Activated effector memory CD4-positive, alpha-beta T cell treated with anti-CD3 and anti-CD28 coated beads, Interleukin-2, amount 50 U/mL, for 16 hours (primary cell): ENCODE data around the gene ZNG1F.
"Not testable (repeated sequence)": the region's sequence is repeated elsewhere in the genome, so short reads cannot be mapped to it uniquely, and the experiment has no call there.

Experiments used
- DNase-seq: peaks from one replicate; pipeline ENCODE4 v3.0.0-alpha.2; 2020

Gene ZNG1F

GRCh38 chr9:41189217-41189616, at the start of gene ZNG1F:
Gene ZNG1F, minus strand, starts transcription at chr9:41189317. Its CDS starts 59 bp downstream, at chr9:41189258.
- not testable (repeated sequence) for DNase-seq

DNA sequence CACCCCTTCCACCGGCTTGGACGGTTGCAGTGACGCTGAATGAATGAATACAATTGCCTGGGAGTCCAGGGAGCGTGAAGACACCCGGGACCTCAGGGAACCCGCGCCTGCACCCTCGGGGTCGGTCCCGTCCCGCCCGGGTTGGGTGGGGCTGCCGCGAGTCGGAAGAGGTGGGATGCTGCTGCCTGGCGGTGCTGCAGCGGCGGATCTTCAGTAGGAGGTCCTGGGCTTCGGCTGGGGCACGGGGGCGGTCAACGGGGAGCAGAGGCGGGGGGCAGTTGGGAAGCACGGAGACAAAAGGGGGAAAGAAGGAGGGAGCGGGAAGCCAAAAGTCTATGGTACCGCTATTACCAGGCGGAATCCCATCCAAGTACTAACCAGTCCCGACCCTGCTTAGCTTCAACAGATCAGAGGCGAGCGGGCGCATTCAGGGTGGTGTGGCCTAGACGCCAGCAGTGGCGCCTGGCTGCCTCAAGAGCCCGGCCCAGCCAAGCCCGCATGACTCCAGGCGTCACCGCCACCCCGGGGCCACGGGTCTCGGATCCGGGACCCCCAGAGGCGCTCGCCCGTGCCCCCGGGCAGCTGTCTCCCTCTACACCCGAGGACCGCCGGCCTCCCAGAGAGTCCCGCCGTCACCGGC, 48.1 kb upstream of the ZNG1F start:
- peak; percentile 69 for DNase-seq

- DNase-seq = not testable (repeated sequence)
Observed at GRCh38 chr9:41236486-41237109, 47.5 kb upstream of the ZNG1F start.

DNA sequence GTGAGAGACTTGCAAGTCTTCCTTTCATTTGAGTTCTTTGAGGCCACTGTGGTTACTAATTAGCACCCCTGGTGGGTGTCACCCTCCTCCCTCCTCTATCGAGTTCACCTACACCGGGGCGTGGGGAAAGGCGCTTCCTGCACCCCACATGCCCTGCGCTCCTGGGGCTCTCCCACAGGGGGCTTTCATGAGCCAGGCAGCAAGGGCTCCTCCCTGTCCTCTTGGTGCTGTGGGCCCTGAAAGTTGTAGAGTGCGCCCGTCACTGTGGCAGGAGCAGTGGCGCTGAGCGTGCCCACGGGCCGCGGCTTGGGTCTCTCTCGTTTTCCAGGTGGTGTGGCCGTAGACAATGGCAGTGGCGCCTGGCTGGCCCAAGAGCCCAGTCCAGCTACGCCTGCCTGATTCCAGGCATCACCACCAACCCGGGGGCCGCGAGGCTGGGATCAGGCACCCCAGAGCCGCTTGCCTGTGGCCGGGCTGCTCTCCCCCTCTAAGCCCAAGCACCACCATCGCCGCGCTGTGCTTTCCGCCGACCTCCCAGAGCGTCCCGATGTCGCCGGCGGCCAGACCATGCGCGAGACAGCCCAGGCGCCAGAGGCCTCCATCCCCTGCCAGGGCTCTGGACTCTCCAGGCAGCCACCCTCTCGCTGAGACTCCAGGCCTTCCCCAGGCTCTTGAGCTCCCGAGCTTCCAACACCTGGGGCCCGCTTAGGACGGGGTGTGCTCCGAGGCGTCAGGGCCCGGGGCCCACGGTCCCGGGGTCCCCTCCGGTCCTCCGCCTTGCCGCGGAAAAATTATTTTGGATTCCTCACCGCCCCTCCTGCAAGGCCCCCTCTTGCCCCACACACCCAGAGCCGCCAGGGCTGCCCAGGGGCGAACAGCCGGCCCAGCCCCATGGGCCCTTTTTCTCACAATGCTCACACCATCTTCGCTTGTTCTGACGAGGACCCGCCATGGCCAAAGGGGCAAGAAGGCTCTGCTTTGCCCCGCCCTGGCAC, 46.0 kb upstream of the ZNG1F start:
- DNase-seq = peak; percentile 79

DNA sequence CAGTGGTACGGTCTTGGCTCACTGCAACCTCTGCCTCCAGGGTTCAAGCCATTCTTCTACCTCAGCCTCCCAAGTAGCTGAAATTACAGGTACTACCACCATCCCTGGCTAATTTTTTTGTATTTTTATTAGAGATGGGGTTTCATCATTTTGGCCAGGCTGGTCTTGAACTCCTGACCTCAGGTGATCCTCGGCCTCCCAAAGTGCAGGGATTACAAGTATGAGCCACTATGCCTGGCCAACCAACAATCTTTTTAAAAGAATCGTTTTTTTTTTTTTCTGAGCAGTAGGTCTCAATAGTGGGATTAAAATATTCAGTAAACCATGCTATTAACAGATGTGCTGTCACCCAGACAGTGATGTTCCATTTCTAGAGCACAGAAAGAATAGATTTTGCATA, 45.1 kb upstream of the ZNG1F start:
- not testable (repeated sequence) for DNase-seq

DNA sequence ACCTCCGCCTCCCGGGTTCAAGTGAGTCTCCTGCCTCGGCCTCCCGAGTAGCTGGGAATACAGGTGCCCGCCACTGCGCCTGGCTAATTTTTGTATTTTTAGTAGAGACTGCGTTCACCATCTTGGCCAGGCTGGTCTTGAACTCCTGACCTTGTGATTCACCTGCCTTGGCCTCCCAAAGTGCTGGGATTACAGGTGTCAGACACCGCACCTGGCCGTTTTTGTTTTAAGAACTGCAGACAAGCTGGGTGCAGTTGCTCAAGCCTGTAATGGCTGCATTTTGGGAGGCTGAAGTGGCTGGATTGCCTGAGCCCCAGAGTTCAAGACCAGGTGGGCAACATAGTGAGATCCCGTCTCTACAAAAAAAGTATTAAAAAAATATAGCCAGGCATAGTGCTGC, 43.2 kb upstream of the ZNG1F start:
- peak; percentile 66 for DNase-seq

DNA sequence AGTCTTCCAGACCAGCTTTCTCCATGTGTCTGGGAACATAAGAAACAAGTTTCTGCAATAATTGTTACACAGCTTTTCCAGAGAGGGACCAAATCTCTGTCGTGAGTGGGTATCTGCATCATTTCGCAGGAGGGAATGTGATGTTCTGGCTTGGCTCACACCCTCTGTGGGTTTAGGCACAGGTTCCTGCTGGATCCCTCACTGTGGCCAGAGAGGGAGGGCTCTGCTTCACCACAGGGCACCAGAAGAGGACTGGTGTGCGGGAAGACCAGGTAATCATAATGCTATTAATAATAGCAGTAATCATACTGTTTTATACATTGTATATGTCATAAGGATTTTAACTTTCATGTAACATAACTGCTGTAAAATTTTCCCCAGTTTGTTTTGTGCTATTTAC, 41.3 kb upstream of the ZNG1F start:
- not testable (repeated sequence) for DNase-seq

- peak; percentile 64 for DNase-seq
Observed at GRCh38 chr9:41229408-41230401, 40.6 kb upstream of the ZNG1F start.

DNA sequence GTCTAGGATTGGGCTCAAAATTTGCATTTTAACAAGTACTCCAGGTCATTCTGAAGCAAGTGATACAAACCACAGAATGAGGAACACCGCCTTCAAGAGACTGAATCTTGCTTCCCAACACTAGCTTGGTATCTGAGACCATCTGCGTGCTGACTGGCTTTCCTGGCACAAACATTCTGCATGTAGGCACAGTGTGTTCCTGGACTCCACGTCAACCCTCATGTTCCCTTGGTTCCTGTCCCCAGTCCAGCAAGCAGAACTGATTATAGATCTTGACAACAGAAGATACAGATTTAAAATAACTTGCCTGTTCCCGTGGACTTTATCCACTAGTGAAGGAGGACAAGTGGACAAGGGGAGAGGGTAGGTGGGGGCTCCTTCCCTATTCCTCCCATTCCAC, 30.7 kb upstream of the ZNG1F start:
- DNase-seq = not testable (repeated sequence)

DNA sequence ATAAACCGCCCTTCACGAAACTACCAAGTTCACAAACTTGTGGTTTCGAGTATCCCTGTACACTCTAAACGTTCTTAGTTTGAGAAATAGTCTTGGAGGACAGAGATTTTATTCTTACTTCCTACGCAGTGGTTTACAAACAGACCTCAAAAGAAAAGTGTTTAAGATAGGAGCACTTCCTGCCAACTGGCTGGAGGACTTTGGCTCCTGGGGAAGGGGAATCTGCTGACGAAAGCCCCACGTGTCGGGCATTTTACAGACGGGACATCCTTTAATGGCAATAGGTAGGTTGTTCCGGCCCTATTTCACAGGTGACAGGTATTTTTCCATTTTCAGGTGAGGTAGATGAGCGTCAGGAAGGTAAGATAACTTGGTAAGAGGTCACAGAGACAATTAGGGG, 678 bp downstream of the ZNG1F start:
- DNase-seq = not testable (repeated sequence)

- not testable (repeated sequence) for DNase-seq
Observed at GRCh38 chr9:41174994-41175393, 14.1 kb downstream of the ZNG1F start.

DNA sequence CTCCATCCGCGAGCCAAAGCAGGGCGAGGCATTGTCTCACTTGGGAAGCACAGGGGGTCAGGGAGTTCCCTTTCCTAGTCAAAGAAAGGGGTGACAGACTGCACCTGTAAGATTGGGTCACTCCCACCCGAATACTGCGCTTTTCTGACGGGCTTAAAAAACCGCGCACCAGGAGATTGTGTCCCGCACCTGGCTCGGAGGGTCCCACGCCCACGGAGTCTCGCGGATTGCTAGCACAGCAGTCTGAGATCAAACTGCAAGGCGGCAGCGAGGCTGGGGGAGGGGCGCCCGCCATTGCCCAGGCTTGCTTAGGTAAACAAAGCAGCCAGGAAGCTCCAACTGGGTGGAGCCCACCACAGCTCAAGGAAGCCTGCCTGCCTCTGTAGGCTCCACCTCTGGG, 39.0 kb downstream of the ZNG1F start:
- not testable (repeated sequence) for DNase-seq

DNA sequence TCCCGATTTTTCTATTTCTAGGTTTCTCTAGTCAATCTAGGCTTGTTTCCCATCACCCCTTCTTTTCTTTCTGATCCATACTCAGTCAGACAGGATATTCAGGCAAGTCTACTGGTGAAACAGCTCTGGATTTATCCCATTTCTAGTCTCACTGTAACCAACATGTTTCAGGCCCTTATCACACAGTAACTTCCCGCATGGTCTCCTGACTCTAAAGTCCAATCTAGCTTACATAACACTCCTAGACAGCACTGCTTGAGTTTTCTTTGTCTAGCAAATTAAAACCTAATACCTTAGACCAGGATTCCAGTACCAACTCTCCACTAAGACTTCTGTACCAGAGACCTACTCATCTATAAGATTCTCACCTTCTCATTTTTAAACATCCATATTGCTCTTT, 47.2 kb downstream of the ZNG1F start:
- DNase-seq = not testable (repeated sequence)

GRCh38 chr9:41128581-41128980, 60.5 kb downstream of the ZNG1F start, which contains the start of gene FOXD4L6:
Gene FOXD4L6, minus strand, starts transcription at chr9:41128681. Its CDS starts 298 bp downstream, at chr9:41128383.
- DNase-seq = not testable (repeated sequence)

- DNase-seq = not testable (repeated sequence)
Observed at GRCh38 chr9:41126746-41127446, 62.2 kb downstream of the ZNG1F start.

GRCh38 chr9:41125936-41126335, 63.2 kb downstream of the ZNG1F start:
- DNase-seq = not testable (repeated sequence)

DNA sequence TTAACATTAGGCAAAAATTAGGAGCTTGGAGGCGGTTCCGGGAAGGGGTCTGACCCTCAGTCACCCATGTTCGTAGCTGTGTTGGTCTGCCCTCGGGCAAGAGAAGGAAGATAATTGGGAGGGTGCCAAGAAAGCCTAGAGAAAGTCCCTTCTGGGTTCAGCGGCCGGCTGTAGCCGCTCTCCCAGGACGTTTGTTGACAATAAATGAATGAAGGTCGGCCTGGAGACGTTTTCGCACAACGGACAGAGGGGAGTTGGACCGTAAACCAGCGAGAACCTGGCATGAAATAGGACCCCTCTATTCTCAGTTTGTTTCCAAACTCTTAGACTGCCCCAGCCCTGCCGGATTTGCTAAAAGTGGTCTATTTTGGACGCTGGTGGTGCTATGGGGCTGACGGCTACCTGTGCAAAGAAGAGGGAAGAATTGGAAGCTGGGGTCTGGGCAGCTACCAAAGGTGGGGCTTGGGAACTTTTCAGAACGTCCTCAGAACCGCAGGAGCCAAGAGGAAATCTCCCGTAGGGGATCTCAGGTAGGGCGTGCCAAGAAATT, 63.9 kb downstream of the ZNG1F start:
- DNase-seq = not testable (repeated sequence)

GRCh38 chr9:41124250-41125108, 64.6 kb downstream of the ZNG1F start:
- not testable (repeated sequence) for DNase-seq

DNA sequence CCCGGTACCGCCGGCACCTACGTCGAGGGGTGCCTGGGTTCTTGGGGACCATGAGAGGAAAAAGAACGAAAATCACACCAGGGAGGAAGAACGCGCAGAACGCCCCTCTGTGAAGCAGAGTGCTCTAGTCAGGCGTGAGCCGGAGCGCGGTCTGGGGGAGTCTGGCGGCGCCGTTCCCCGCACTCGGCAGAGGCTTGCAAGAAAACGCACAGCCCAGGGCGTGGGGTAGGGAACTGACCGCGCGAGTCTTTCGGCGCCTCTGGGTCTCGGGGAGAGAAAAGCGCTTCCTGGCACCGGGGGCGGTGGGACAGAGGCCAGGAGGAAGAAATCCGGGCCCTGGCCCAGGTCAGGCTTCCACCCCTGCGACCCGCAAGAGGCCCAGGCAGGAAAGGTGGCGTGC, 65.3 kb downstream of the ZNG1F start:
- not testable (repeated sequence) for DNase-seq

DNA sequence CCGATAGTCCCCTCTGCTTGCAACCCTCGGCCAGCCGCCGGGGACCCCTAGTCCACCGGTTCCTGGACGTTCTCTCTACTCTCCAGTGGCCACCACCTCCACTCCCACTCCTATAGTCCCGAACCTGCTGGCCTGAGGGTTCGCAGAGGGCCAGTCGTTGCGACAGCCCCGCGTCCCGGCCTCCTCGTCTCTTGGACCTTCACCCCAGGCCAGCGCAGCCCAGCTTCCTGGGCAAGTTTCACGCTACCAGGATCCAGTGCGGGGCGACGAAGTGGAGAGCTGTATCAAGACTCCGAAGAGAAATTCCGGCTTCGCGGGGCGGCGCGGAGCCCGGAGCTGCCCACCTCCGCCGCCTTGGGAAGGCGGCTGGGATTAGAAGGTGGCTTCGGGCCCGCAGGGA, 65.7 kb downstream of the ZNG1F start:
- DNase-seq = not testable (repeated sequence)
